Measurements from ENCODE around the gene C21orf58.

Gene C21orf58

DNA sequence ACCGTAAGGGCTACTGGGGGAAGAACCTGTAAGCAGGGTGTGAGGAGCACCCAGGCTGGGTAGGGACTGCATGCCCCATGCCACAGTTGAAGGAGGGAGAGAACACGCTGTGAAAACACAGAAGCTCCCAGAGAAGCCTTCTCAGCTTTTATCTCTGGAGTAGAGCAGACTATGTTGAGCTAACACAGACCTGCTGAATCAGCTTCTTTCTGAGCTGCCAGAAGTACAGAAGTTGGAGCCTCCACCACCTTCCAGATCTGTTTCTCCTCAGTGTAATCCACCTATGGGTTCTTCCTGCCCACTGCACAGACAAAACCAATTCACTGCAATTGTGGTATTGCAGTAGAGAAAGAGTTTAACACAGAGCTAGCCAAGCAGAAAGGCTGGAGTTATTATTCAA is 32.1 kb downstream of the C21orf58 start:
- H3K4me3 ChIP-seq (ENCODE audit: low read depth, low read length), result no peak overlapping the region
- TF ChIP-seq, protein P1, sequence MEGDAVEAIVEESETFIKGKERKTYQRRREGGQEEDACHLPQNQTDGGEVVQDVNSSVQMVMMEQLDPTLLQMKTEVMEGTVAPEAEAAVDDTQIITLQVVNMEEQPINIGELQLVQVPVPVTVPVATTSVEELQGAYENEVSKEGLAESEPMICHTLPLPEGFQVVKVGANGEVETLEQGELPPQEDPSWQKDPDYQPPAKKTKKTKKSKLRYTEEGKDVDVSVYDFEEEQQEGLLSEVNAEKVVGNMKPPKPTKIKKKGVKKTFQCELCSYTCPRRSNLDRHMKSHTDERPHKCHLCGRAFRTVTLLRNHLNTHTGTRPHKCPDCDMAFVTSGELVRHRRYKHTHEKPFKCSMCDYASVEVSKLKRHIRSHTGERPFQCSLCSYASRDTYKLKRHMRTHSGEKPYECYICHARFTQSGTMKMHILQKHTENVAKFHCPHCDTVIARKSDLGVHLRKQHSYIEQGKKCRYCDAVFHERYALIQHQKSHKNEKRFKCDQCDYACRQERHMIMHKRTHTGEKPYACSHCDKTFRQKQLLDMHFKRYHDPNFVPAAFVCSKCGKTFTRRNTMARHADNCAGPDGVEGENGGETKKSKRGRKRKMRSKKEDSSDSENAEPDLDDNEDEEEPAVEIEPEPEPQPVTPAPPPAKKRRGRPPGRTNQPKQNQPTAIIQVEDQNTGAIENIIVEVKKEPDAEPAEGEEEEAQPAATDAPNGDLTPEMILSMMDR (IDR thresholded peaks at IDR 0.05; ENCODE audit: low read depth, low read length, missing control alignments), result no peak
- in situ Hi-C loops (cut with HindIII; ENCODE audit: low sequenced_read_pairs), result no loop called here
- no peak for DNase-seq (ENCODE audit: low read depth)

DNA sequence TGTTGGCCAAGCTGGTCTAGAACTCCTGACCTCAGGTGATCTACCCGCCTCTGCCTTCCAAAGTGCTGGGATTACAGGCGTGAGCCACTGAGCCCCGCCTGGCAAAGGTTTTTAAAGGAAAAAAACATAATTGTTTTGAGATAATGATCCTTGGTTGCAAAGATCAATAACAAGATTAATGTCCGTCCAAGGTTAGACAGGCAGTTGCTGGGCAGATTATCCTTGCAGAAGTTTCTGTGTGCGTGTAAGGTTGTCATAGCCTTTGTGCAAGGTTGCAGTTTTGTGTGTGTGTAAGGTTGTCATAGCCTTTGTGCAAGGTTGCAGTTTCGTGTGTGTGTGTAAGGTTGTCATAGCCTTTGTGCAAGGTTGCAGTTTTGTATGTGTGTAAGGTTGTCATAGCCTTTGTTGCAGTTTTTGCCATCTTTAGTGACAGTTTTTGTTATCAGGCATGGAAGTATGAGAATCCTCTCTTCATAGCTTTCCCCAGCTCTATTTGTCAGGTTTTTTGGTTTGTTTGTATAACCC is 34.0 kb downstream of the C21orf58 start:
- in situ Hi-C loops (cut with HindIII; ENCODE audit: low sequenced_read_pairs), result no loop called here
- TF ChIP-seq, protein P1 (IDR thresholded peaks at IDR 0.05; ENCODE audit: low read depth, low read length, missing control alignments), result no peak
- no peak for DNase-seq (ENCODE audit: low read depth)
- H3K4me3 ChIP-seq (ENCODE audit: low read depth, low read length), result no peak overlapping the region

DNA sequence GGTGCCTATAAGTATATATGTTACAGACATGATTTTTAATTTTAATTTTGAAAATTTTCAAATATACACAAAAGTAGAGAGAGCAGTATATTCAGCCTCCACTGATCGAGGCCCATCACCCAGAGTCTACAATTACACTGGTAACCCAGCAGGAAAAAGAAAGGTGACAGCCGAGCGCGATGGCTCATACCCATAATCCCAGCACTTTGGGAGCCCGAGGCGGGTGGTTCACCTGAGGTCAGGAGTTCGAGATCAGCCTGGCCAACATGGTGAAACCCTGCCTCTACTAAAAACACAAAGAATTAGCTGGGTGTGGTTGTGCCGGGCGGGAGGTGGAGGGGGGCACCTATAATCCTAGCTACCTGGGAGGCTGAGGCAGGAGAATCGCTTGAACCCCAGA is 36.1 kb downstream of the C21orf58 start:
- TF ChIP-seq, protein P1 (IDR thresholded peaks at IDR 0.05; ENCODE audit: low read depth, low read length, missing control alignments), result no peak
- in situ Hi-C loops (cut with HindIII; ENCODE audit: low sequenced_read_pairs), result no loop called here
- DNase-seq (ENCODE audit: low read depth), result no peak
- H3K4me3 ChIP-seq (ENCODE audit: low read depth, low read length), result peak overlapping the region; percentile 69

DNA sequence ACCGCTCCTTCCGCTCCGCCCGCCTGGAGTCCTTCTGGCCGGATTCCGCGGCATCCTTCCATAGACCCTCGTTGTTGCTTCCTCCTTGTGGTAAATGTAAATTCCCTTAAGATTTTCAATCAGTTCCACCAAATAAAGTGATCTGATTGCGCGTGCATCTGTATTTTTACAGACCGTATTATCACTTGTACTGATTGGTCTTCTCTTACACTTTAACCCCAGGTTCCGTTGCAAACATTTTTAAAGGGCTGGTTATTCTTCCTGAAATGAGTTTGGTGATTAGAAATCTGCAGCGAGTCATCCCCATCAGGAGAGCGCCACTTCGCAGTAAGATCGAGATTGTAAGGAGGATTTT is 37.0 kb downstream of the C21orf58 start:
- peak overlapping the region; percentile 69 for H3K4me3 ChIP-seq (ENCODE audit: low read depth, low read length)
- TF ChIP-seq, protein P1 (IDR thresholded peaks at IDR 0.05; ENCODE audit: low read depth, low read length, missing control alignments), result no peak
- in situ Hi-C loops (cut with HindIII; ENCODE audit: low sequenced_read_pairs), result no loop called here
- DNase-seq (ENCODE audit: low read depth), result peak; percentile 44

DNA sequence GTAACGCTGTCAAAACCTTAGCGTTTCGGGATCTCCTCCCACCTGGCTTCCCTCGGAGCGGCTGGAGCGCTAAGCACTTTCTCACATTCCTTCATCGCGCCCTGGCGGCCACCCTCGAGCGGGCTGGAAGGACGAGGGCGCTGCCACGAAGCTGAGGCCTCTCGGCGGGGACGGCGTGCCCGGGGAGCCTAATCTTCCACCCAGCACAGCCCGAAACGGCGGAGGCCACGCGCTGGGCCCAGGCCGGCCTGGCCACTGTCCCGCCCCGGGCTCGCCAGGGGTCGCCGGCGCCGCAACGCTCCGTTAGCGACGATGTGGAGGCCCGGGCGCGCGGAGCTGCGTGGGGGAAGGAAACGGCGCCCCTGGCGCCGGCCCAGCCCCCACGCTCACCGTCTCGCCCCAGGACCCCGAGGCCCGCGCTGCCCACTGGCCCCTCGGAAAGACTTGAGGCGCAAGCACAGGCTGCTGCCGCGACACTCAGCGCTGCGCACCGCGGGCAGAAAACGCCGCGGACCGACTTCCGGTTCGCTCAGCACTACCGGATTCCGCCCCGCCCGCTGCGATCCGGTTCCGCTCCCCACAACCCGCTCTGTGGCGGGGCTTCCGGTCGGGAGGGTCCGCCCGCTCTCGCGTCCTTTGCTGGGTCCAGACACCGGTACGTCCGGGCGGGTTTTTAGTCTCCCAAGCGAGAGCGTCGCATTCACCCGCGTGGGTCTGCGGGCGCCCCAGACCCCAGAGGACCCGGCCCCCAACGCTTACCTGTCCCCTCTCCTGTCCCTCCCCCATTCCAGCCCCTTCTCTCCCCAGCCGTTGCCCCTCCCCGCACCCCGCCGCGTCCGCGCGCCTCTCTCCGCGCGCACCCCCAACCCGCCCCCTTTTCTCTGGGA is 37.7 kb downstream of the C21orf58 start, which contains the start of gene YBEY:
TSS of gene YBEY (plus strand) at position 582 of the 887 bp plus-strand sequence. CDS start 572 bp downstream, outside the sequence.
- in situ Hi-C loops (cut with HindIII; ENCODE audit: low sequenced_read_pairs), result no loop called here
- TF ChIP-seq, protein P1 (IDR thresholded peaks at IDR 0.05; ENCODE audit: low read depth, low read length, missing control alignments), result peak; percentile 53
- H3K4me3 ChIP-seq (ENCODE audit: low read depth, low read length), result peak within 1 kb of the TSS; percentile 69
- DNase-seq (ENCODE audit: low read depth), result peak; percentile 79

DNA sequence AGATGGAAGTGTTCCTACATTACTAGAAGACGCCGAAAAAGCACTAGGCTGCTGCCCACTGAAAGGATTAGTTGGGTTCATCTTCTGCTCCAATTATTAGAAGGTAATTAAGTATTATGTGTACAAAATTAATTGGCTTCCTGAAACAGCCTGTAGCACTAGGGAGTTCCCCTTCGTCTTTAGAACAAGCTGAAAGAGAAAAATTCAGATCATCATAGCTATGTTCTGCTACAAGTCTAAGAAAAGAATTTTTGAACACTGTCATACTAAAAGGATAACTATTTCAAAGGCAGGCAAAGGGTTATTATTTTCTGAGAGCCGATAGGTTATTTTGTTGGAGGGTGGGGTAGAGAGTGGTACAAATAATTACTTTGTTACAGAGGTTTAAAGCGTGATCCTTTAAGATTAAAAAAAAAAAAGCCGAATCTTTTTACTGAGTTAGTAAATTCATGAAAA is 38.4 kb downstream of the C21orf58 start, which contains the start of gene MCM3AP:
TSS of gene MCM3AP (minus strand) at position 406 of the 456 bp plus-strand sequence. CDS start at position 81, 325 bp downstream.
- no peak for DNase-seq (ENCODE audit: low read depth)
- TF ChIP-seq, protein P1 (IDR thresholded peaks at IDR 0.05; ENCODE audit: low read depth, low read length, missing control alignments), result no peak
- in situ Hi-C loops (cut with HindIII; ENCODE audit: low sequenced_read_pairs), result no loop called here
- H3K4me3 ChIP-seq (ENCODE audit: low read depth, low read length), result peak within 1 kb of the TSS; percentile 69

Measured in astrocyte of the cerebellum (primary cell).